IPS-15b (cell line): ENCODE measurements around the gene IRX3.

Source experiments
- H3K27me3 ChIP-seq: one replicate; pipeline ENCODE4 v1.6.1; 2013; ENCODE audit warnings: low read length; ENCODE audit not compliant: control insufficient read depth, insufficient read depth
- H3K36me3 ChIP-seq: one replicate; pipeline ENCODE4 v1.6.1; 2013; ENCODE audit warnings: low read length; ENCODE audit not compliant: control insufficient read depth, insufficient read depth
- H3K4me1 ChIP-seq: one replicate; pipeline ENCODE4 v1.6.1; 2013; ENCODE audit warnings: mild to moderate bottlenecking, low read length; ENCODE audit not compliant: control insufficient read depth, insufficient read depth
- H3K4me3 ChIP-seq: one replicate; pipeline ENCODE4 v1.5.1; 2013; ENCODE audit warnings: low read depth, low read length
- H3K9ac ChIP-seq: one replicate; pipeline ENCODE4 v1.6.1; 2013; ENCODE audit warnings: low read depth, mild to moderate bottlenecking, low read length
- H3K9me3 ChIP-seq: one replicate; pipeline ENCODE4 v1.6.1; 2013; ENCODE audit warnings: mild to moderate bottlenecking, low read length; ENCODE audit not compliant: control insufficient read depth, insufficient read depth

IRX3 gene

DNA sequence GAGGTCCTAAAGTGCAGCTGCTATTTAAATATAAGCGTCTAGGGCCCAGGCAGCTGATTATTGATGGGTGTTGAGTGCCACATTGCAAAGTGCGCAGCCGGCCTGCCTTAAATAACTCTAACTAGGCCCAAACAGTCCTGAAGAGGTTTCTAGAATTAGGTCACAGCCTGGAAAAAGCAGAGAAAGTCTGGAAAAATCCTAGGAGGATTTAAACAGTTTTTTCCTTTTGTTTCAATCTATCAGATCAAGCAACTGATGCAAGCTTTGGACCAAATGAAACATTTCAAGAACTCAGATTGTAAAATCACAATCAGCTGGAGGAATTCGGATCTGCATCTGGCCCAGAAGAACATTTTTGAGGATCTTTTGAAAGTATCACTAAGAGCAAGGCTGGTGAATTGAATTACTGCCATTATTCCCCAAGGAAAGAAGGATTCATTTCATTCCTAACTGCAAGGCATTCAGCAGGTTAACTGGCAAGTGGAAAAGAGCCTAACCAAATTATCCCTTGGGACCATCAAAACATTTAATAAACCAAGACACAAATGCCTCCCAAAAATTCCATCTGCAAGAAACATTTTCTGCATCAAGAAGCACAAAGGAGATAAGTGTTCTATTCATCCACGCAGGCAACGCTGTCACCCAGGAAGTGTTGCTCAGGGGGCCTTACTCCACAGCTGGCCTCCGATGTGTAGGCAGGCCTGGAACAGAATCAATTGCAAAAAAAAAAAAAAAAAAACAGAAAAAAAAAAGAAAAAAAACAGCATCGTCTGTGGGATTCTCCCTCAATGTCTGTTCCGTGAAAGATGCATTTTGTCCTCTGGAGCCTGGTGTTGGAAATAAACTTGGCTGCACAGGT lies 46.1 kb downstream of the IRX3 start:
- Histone ChIP-seq H3K4me3 (no peak overlapping the region), H3K27me3 (no peaks in the 10 kb centered on the region), H3K36me3 (no peaks in the 10 kb centered on the region), H3K9me3 (no peaks in the 10 kb centered on the region), H3K4me1 (no peaks in the 10 kb centered on the region), H3K9ac (no peak overlapping the region)

DNA sequence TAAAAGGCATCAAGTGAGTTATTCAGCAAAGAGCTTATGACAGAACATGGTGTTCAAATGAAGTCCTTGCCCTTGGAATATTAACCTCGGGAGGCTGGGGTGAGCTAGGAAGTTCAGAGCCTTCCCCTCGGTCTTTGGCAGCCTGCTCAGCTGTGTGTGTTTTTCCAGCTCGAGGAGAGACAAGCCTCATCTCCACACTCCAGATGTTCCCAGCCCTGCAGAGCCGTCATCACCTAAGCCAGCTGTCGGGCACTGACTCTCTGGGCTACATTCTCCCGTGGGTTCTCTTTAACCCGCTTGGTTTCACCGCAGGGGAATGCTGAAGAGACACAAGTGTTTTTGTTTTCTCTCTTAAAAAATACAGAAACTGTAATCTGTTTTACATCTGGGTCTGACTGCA lies 47.1 kb downstream of the IRX3 start:
- H3K9ac ChIP-seq = no peak overlapping the region
- H3K4me3 ChIP-seq = no peak overlapping the region
- H3K27me3 ChIP-seq = no peaks in the 10 kb centered on the region
- no peaks in the 10 kb centered on the region for H3K4me1 ChIP-seq
- no peaks in the 10 kb centered on the region for H3K36me3 ChIP-seq
- no peaks in the 10 kb centered on the region for H3K9me3 ChIP-seq

DNA sequence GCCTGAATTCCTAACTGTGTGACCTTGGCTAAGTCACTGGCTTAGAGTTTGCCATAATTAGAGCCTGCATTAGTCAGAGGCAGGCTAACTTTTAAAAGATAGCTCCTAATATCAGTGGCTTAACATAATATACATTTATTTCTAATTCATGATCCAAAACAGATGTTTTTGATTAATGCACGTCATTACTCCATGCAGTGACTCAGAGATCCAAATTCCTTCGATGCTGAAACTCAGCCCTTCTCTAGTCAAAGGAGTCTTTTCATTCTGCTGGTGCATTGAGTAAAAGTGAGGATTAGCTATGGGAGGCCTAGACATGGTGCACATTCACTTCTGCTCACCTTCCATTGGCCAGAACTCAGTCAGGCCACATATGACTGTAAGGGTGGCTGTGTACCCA lies 49.8 kb downstream of the IRX3 start:
- Histone ChIP-seq H3K9me3 (no peaks in the 10 kb centered on the region), H3K36me3 (no peaks in the 10 kb centered on the region), H3K9ac (no peak overlapping the region), H3K4me3 (no peak overlapping the region), H3K27me3 (no peaks in the 10 kb centered on the region), H3K4me1 (no peaks in the 10 kb centered on the region)

DNA sequence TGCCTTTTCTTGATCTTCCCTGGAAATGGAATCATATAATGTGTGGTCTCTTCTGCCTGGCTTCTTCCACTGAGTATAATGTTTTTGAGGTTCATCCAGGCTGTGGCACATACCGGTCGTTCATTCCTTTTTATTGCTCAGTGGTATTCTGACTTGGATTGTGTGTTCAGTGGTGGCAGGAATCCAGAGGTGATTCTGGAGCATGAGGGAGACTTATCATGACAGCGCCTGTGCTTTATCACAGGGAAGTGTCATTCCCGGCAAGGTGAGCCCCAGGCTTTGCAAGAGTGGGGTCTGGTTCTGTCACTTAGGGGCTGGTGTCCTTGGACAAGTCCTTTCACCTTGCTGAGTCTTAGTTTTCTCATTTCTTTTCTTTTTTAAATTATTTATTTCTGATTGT lies 53.0 kb downstream of the IRX3 start:
- Histone ChIP-seq H3K27me3 (no peaks in the 10 kb centered on the region), H3K4me1 (no peaks in the 10 kb centered on the region), H3K9me3 (no peaks in the 10 kb centered on the region), H3K36me3 (no peaks in the 10 kb centered on the region), H3K9ac (no peak overlapping the region), H3K4me3 (no peak overlapping the region)
